Activated CD4-positive, alpha-beta T cell treated with anti-CD3 and anti-CD28 coated beads, Interleukin-2, amount 10 ng/mL, durations not matched to agents 7 days and 5 days (primary cell): ENCODE data around the gene TRIM27. TPM values are rescaled to one million over a fixed set of nuclear protein-coding genes. Genes with fewer than 3 reads are reported as not detected.
"Not testable (repeated sequence)": the region's sequence is repeated elsewhere in the genome, so short reads cannot be mapped to it uniquely, and the experiment has no call there.

ENCODE experiments used
- CTCF ChIA-PET: fragments of 350-600 bp; sonication (Branson Sonifier 250); formaldehyde crosslinking; loops from one replicate; lab custom pipeline; 2021; ENCODE audit warnings: antibody characterized with exemption; lab: Charles Lee
- POLR2A ChIA-PET: fragments of 350-600 bp; sonication (Branson Sonifier 250); formaldehyde crosslinking; loops from one replicate; lab custom pipeline; 2021; ENCODE audit warnings: antibody characterized with exemption; lab: Charles Lee
- DNase-seq: peaks from one replicate; pipeline ENCODE4 v3.0.0-alpha.2; 2020
- H3K27ac Mint-ChIP-seq: one replicate; pipeline ENCODE4 v1.8.0; 2021; ENCODE audit warnings: mild to moderate bottlenecking, moderate library complexity, mixed read lengths
- H3K27me3 Mint-ChIP-seq: one replicate; pipeline ENCODE4 v1.8.0; 2021; ENCODE audit warnings: mixed read lengths
- H3K36me3 Mint-ChIP-seq: one replicate; pipeline ENCODE4 v1.8.0; 2021; ENCODE audit warnings: low read depth, mixed read lengths
- H3K4me1 Mint-ChIP-seq: one replicate; pipeline ENCODE4 v1.8.0; 2021; ENCODE audit warnings: mixed read lengths
- H3K4me3 Mint-ChIP-seq: one replicate; pipeline ENCODE4 v1.8.0; 2021; ENCODE audit warnings: mild to moderate bottlenecking, moderate library complexity, mixed read lengths
- H3K9me3 Mint-ChIP-seq: one replicate; pipeline ENCODE4 v1.8.0; 2021; ENCODE audit warnings: mixed read lengths
- total RNA-seq, 2 experiments: library from RNA; stranded (reverse); gene quantifications; one replicate each; pipeline ENCODE4 v1.2.3, GENCODE V29; 2021

TRIM27 gene
- total RNA-seq, 2 experiments from 2014 or later: 63.1 to 66.6 TPM

DNA sequence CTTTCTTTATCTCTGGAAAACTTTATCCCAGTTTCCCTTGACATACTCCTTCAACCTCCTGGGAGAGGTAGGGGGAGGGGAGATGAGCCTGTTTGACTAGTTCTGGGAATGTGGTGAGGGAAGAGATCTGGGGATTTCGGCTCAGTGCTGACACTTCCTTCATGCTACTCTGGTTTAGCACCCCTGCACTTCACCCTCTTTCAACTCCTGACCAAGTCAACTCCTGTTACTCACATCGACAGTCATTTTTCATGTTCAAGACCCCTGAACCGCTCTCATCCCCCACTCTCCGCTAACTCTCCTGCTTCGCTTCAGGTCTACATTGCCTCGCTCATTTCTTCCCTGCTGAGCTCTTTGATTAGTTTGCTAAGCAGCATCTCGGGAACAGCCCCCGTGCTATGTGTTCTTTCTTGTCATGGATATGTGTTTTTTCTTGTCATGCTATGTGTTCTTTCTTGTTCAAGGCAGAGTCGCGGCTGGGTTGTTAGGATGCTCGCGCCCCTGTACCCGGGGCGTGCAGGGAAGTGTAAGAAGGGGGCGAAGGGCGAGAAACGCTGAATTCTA, 16.6 kb upstream of the TRIM27 start:
- Mint-ChIP-seq H3K27ac (peak overlapping the region; percentile 96), H3K4me1 (peaks cover 58% of the 10 kb centered on the region), H3K27me3 (peaks cover 4% of the 10 kb centered on the region), H3K4me3 (peak overlapping the region; percentile 84), H3K9me3 (no peaks in the 10 kb centered on the region), H3K36me3 (no peaks in the 10 kb centered on the region)
- ChIA-PET CTCF (interaction anchor here (0.6 to 2.0 kb wide), 4 partner anchors 76 to 800 kb away, joined by 3 to 7 read pairs (median 4); no protein-coding TSS in a partner anchor), POLR2A (interaction anchor here (0.6 to 1.4 kb wide), 2 partner anchors 16 to 102 kb away, joined by 3 to 4 read pairs; no protein-coding TSS in a partner anchor)
- DNase-seq: peak; percentile 46

GRCh38 chr6:28933069-28933468, 9.3 kb upstream of the TRIM27 start:
- POLR2A ChIA-PET: no interaction called here
- Mint-ChIP-seq H3K36me3 (no peaks in the 10 kb centered on the region), H3K27ac (no peak overlapping the region), H3K4me3 (no peak overlapping the region), H3K27me3 (peaks cover 7% of the 10 kb centered on the region), H3K9me3 (no peaks in the 10 kb centered on the region), H3K4me1 (peaks cover 8% of the 10 kb centered on the region)
- CTCF ChIA-PET: no interaction called here
- no peak for DNase-seq

GRCh38 chr6:28929887-28930620, 6.3 kb upstream of the TRIM27 start:
- Mint-ChIP-seq H3K4me1 (peaks cover 5% of the 10 kb centered on the region), H3K4me3 (no peak overlapping the region), H3K36me3 (no peaks in the 10 kb centered on the region), H3K27ac (no peak overlapping the region), H3K9me3 (no peaks in the 10 kb centered on the region), H3K27me3 (peaks cover 7% of the 10 kb centered on the region)
- ChIA-PET POLR2A (no interaction called here), CTCF (interaction anchor here (1.4 kb wide), 1 partner anchor 11 kb away, joined by 4 read pairs; no protein-coding TSS in a partner anchor)
- DNase-seq: no peak

- H3K4me3 Mint-ChIP-seq, H3K9me3 Mint-ChIP-seq, H3K4me1 Mint-ChIP-seq, H3K27ac Mint-ChIP-seq, DNase-seq, H3K27me3 Mint-ChIP-seq, H3K36me3 Mint-ChIP-seq, POLR2A ChIA-PET: not testable (repeated sequence)
- CTCF ChIA-PET: interaction anchor here (0.7 to 1.4 kb wide), 2 partner anchors 10 to 40 kb away, joined by 3 to 4 read pairs; no protein-coding TSS in a partner anchor
Measured at GRCh38 chr6:28929339-28929738, 5.6 kb upstream of the TRIM27 start.

- POLR2A ChIA-PET: no interaction called here
- CTCF ChIA-PET: no interaction called here
- H3K4me3 Mint-ChIP-seq: no peak overlapping the region
Measured at GRCh38 chr6:28927846-28928245, 4.1 kb upstream of the TRIM27 start.

DNA sequence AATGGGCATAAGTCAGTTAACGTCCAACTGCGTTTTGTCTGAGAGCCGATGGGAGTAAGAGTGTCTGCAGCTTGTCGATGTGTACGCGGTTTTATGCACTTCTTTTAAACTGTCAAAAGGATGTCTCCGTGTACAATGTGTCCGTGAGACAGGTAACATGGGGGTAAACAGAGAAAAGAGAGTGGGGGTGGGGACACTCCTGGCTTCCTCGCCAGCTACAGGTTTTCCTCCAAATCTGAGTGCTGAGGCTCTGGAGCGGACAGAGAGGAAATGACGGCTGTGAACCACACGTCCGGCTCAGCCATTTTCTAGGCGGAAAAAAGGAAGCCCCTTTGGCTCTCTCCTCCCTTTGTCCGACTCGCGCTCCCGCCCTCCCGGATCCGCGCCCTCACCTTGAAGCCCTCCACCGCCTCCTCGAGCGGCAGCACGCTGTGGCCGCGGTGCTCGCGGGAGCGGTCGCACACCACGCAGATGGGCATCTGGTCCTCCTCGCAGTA, 916 bp downstream of the TRIM27 start:
- ChIA-PET CTCF (interaction anchor here (0.7 to 3.5 kb wide), 14 partner anchors 9 to 93 kb away, joined by 3 to 15 read pairs (median 4); no protein-coding TSS in a partner anchor), POLR2A (interaction anchor here (1.2 kb wide), 1 partner anchor 64 kb away, joined by 4 read pairs; no protein-coding TSS in a partner anchor)
- H3K4me3 Mint-ChIP-seq: peak overlapping the region; percentile 89
- peaks cover 45% of the 10 kb centered on the region for H3K36me3 Mint-ChIP-seq
- peak; percentile 55 for DNase-seq
- H3K27ac Mint-ChIP-seq: peak overlapping the region; percentile 93
- no peaks in the 10 kb centered on the region for H3K27me3 Mint-ChIP-seq
- H3K4me1 Mint-ChIP-seq: peaks cover 46% of the 10 kb centered on the region
- no peaks in the 10 kb centered on the region for H3K9me3 Mint-ChIP-seq

More at GRCh38 chr6:28927846-28928245, 4.1 kb upstream of the TRIM27 start:
- Mint-ChIP-seq H3K36me3 (peaks cover 2% of the 10 kb centered on the region), H3K27me3 (peaks cover 7% of the 10 kb centered on the region), H3K9me3 (no peaks in the 10 kb centered on the region), H3K4me1 (peaks cover 10% of the 10 kb centered on the region), H3K27ac (no peak overlapping the region)
- no peak for DNase-seq

DNA sequence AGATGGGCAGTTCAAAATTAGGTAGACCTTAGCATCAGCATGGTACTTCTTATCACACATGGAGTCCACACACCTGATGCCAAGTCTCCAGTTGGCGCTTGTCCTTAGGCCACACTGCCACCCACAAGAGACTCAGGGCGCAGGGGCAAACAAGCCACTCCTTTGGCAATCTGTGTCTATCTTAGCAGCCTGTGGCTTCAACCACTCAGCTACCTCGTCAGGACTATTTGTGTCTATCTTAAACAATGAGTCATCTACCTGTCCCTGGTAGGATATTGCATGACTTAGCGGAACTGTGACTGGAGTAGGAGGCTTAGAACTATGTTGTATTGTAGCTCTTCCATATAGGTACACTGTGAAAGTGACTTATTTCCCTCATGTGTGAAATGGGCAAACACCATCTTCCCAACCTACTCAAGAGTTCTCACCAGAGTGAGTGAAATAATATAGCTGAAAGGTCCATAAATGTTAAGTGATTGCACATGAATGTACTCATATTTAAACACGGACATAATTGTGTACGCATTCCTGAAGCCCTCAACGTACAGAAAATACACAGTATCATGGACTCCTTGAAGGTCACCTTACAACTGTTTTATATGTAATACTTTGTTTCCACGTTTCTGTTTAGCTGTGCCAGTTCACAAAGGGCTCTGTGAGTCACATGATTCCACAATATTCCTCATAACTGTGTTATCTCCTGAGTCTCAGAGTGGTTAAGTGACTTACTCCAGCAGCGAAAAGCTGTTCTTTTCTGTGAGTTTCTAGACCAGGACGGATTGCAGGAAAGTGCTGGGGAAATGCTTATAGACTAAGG, 1.6 kb downstream of the TRIM27 start:
- Mint-ChIP-seq H3K4me1 (peaks cover 49% of the 10 kb centered on the region), H3K4me3 (peak overlapping the region; percentile 89), H3K36me3 (peaks cover 50% of the 10 kb centered on the region), H3K27me3 (no peaks in the 10 kb centered on the region), H3K9me3 (no peaks in the 10 kb centered on the region), H3K27ac (peak overlapping the region; percentile 93)
- CTCF ChIA-PET: interaction anchor here (0.6 to 3.5 kb wide), 14 partner anchors 10 to 1115 kb away, joined by 3 to 15 read pairs (median 4); no protein-coding TSS in a partner anchor
- peak; percentile 35 for DNase-seq
- POLR2A ChIA-PET: interaction anchor here (1.2 kb wide), 1 partner anchor 64 kb away, joined by 4 read pairs; no protein-coding TSS in a partner anchor

DNA sequence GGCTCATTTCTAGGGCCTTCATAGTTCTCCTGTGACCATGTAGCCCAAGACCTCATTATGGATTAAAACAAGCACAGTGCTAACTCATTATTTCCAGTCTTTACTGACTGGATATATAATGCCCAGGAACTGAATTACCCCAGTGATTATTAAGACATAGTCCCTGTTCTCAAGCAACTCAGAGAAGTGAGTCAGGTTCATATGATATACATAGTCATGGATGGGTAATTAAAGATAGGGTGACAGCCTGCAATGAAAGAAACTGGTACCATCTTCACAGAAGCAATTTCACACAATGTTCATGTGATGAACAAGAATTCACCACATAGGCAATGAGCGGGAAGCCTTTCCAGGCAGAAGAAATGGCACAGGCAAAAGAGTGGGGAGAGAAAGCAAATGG, 3.5 kb downstream of the TRIM27 start:
- Mint-ChIP-seq H3K27me3 (no peaks in the 10 kb centered on the region), H3K4me3 (no peak overlapping the region), H3K36me3 (peaks cover 56% of the 10 kb centered on the region), H3K4me1 (peaks cover 48% of the 10 kb centered on the region), H3K27ac (no peak overlapping the region), H3K9me3 (no peaks in the 10 kb centered on the region)
- no peak for DNase-seq
- ChIA-PET POLR2A (no interaction called here), CTCF (interaction anchor here (1.1 to 3.5 kb wide), 3 partner anchors 9 to 22 kb away, joined by 3 to 15 read pairs (median 4); no protein-coding TSS in a partner anchor)

DNA sequence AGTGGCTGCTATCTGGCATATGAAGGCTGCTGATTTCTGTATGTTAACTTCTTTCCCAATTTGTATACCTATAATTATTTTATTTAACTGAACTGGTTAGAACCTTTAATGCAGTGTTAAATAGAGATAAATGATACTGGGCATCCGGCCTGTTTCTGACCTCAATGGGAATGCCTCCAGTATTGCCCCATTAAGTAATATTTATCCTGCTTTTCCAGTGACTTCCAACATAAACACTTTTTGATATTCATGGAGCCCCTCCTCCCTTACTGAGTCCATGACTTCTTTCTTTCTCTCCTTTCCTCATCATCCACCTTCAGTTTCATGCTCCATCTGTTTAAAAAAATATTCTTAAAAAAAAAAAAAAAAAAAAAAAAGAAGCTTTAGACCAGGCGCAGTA, 8.8 kb downstream of the TRIM27 start:
- no peaks in the 10 kb centered on the region for H3K27me3 Mint-ChIP-seq
- no peak for DNase-seq
- H3K4me1 Mint-ChIP-seq: peaks cover 18% of the 10 kb centered on the region
- H3K36me3 Mint-ChIP-seq: peaks cover 53% of the 10 kb centered on the region
- H3K4me3 Mint-ChIP-seq: no peak overlapping the region
- H3K27ac Mint-ChIP-seq: no peak overlapping the region
- ChIA-PET POLR2A (no interaction called here), CTCF (no interaction called here)
- H3K9me3 Mint-ChIP-seq: no peaks in the 10 kb centered on the region

DNA sequence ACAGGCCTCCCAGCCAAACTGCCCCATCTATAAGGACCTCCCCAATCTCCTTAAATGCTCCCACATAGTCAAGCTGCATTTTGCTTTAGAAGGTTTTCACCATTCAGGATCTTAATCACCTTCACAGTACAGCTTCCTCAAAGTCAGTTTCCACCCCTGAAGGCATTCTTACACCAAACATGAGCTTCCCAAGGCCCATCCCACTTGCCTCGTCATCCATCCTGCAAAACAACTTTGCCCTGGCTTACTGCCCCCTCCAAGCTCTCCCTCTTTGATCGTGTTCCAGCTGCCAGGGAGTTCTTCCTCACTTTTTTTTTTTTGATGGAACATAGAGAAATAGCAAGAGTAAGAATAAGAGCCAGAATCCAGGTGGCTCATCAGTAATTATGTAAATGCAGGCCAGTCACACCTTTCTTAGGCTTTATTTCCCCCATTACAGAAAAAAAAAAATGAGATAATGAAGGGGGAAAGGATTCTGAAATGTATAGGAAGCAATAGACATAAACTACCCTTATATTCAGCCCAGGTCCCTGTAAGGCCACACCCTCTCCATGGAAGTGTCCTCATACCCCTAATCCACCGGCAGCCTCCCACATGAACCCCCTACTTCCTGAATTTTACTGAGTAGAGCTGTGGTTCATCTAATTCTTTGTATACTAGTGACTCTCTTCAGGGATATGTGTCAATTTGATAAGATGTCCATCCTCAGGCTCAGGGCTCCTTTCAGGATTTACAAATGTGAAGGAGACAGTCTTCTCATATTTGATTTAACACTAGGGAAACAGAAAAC, 12.7 kb downstream of the TRIM27 start:
- CTCF ChIA-PET: interaction anchor here (0.6 to 2.5 kb wide), 3 partner anchors 10 to 155 kb away, joined by 3 to 15 read pairs (median 3); partner anchors contain the start of gene TRIM27
- H3K27ac Mint-ChIP-seq: no peak overlapping the region
- no peak for DNase-seq
- no peak overlapping the region for H3K4me3 Mint-ChIP-seq
- no peaks in the 10 kb centered on the region for H3K27me3 Mint-ChIP-seq
- POLR2A ChIA-PET: no interaction called here
- no peaks in the 10 kb centered on the region for H3K4me1 Mint-ChIP-seq
- H3K9me3 Mint-ChIP-seq: no peaks in the 10 kb centered on the region
- H3K36me3 Mint-ChIP-seq: peaks cover 56% of the 10 kb centered on the region

DNA sequence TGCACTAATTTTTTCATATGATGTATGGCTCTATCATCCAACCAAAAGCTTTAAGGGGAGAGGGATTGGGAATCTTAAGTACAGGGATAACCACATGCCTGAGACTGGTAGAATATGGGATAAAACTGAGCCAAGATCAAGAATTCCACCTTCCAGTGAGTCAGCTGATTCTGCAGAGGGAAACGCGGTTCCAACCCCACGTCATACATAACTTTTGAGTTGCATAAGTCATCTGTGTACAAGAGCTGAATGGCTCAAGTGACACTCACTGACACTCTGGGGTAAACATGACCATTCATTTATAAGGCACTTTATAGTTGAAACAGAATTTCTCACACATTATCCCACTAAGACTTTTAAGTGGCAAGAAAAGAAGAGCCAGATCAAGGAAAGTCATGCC, 16.4 kb downstream of the TRIM27 start:
- H3K27ac Mint-ChIP-seq: no peak overlapping the region
- no peaks in the 10 kb centered on the region for H3K4me1 Mint-ChIP-seq
- no peak overlapping the region for H3K4me3 Mint-ChIP-seq
- no peaks in the 10 kb centered on the region for H3K27me3 Mint-ChIP-seq
- no peaks in the 10 kb centered on the region for H3K9me3 Mint-ChIP-seq
- ChIA-PET POLR2A (no interaction called here), CTCF (interaction anchor here (0.5 kb wide), 1 partner anchor 37 kb away, joined by 3 read pairs; no protein-coding TSS in a partner anchor)
- peaks cover 75% of the 10 kb centered on the region for H3K36me3 Mint-ChIP-seq
- DNase-seq: no peak
